ENCODE data around the gene LYST.

LYST gene

GRCh38 chr1:235749755-235750300 lies 116.9 kb downstream of the LYST start:
- no peak for DNase-seq

DNA sequence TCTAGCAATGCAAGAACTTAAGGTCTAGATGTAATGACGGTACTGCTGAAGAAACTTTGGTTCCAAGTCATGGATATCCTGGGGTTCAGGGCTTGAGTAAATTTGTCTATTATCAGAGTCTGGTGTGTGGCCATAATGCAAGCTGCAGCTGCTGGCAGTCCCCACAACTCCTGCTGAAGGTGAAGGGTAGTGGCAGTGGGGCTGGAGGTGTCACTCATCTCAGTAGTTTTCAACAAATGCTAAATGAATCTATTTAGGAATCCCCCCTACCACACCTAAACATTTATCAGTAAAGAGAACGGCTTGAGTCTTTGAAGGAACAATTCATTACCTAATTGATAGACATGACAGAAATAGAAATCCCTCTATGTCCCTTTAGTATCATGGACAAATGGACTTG lies 118.0 kb downstream of the LYST start:
- no peak for DNase-seq

DNA sequence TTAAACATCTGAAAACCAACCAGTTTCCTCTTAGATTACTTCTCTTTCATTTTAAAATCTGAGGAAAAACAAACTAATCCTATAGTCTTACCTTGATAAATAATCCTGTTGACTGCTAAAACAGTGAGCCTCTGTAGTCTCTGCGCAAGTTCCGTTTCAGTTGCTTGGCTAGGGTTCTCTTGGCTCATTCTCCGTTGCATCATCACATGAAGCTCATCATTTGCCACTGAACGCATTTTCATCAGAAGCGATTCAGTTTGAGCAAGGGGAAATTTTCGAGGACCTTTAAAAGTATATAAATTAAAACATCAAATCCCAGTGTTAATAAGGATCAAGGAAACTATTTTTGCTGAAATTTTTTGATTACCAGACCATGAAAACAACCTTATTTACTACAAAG lies 120.5 kb downstream of the LYST start:
- no peak for DNase-seq

- no peak for DNase-seq
Observed at GRCh38 chr1:235745503-235746136, 121.1 kb downstream of the LYST start.

GRCh38 chr1:235742914-235743599 lies 123.6 kb downstream of the LYST start:
- no peak for DNase-seq

- DNase-seq, result no peak
Observed at GRCh38 chr1:235741294-235741693, 125.4 kb downstream of the LYST start.

DNA sequence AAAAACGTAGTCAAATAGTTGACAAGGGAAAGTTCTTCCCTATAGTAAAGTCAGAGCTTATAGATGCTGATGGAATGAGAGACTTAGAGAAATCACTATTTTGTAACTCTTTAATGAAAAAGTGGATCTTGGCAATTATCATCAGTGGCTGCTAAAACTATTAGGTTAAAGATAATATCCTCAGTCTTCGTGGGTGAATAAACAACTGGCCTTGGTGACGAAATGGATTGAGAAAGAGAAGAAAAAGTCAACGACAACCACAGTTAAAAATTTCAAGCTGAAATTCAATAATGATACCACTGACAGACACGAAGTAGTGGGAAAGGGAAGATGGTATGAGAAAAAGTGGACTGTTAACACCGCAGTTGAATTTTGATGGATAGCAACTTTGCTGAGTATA lies 127.1 kb downstream of the LYST start:
- no peak for DNase-seq

GRCh38 chr1:235739124-235739523 lies 127.6 kb downstream of the LYST start:
- DNase-seq, result peak; percentile 70

GRCh38 chr1:235737751-235738150 lies 129.0 kb downstream of the LYST start:
- DNase-seq, result no peak

GRCh38 chr1:235736263-235736662 lies 130.4 kb downstream of the LYST start:
- DNase-seq, result peak; percentile 8

GRCh38 chr1:235735621-235736020 lies 131.1 kb downstream of the LYST start:
- DNase-seq, result no peak

DNA sequence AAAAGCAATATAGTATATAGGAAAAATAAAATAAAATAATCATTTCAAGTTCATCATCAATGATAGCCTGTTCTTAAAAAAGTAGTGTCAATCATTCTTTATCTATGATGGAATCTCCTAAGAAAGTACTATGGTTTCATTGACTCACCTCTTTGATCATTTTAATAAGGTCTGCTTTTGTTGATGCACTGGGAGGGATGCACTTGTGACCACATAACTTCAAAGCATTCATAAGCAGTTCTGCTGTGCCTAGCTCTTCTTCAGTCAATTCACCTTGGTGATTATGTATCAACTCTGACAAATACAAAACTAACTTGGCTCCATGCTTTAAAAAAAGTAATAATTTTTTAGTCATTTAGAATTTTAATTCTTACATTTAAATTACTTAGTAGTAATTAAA lies 132.4 kb downstream of the LYST start:
- DNase-seq, result peak; percentile 7

DNA sequence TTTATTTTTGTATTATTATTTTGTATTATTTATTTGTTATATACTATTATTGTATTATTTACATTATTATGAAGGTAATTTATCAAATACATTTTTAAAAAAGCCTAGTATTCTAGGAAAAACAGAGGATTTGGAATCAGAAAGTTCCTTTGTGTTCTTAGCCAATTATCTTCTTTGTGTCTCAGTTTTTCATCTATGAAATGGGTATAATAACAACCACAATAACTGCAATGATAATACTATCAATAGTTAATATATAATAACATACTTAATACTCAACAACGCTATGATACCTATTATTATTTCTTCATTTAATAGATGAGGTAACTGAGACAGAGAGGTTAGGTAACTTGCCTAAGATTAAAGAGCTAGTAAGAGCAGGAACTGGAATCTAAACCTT lies 136.7 kb downstream of the LYST start:
- DNase-seq, result no peak

DNA sequence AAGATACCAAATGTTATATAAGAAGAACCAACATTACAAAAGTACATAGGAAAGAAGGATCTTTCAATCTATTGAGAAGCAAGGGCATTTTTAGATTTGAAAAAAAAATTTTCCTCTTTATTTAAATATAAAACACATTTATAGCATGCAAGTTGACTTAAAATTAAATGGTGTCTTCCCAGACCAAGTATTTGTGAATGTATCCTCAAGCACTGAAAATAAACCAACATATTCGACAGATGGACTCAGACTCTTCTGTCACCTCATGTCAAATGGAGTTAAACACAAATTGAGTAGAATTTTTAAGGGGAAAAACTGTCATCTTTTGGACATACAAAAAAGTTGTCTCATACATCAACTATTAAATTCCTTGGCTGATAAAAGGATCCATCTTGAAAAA lies 140.1 kb downstream of the LYST start:
- no peak for DNase-seq

GRCh38 chr1:235725434-235725833 lies 141.3 kb downstream of the LYST start:
- DNase-seq, result no peak

GRCh38 chr1:235724730-235725129 lies 142.0 kb downstream of the LYST start:
- no peak for DNase-seq

- DNase-seq, result no peak
Observed at GRCh38 chr1:235722858-235723257, 143.8 kb downstream of the LYST start.

DNA sequence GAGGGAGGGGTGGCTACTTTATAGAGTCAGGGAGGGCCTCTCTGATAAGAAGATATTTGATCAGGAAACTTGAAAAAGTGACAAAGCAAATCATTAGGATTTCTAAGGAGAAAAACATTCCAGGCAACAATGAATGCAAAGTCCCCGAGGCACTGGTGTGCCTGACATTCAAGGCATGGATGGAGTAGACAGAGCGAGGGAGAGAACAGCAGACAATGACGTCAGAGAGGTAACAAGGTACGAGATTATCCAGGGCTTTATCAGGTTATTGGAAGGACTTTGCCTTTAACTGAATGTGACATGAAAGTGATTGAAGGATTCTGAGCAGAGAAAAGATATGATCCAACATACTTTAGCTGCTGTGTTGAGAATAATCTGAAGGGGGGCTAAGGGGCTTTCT lies 144.7 kb downstream of the LYST start:
- no peak for DNase-seq

DNA sequence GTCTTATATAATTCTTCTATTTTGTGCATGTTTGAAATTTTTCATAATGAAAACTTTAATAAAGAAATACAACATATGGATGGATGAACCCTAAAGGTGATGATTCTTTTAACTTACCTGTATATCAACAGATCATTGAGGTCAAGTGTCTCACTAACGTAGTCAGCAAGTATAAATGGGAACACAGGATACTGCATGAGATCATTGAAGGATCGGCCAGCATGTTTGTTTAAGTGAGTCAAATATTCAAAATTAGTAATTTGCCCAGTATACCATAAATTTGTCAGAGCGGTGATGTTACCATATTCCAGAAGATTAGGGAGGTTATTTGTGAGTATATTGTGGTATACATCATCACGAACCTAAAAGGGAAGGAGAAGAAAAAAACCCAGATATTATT lies 146.2 kb downstream of the LYST start:
- peak; percentile 89 for DNase-seq

DNA sequence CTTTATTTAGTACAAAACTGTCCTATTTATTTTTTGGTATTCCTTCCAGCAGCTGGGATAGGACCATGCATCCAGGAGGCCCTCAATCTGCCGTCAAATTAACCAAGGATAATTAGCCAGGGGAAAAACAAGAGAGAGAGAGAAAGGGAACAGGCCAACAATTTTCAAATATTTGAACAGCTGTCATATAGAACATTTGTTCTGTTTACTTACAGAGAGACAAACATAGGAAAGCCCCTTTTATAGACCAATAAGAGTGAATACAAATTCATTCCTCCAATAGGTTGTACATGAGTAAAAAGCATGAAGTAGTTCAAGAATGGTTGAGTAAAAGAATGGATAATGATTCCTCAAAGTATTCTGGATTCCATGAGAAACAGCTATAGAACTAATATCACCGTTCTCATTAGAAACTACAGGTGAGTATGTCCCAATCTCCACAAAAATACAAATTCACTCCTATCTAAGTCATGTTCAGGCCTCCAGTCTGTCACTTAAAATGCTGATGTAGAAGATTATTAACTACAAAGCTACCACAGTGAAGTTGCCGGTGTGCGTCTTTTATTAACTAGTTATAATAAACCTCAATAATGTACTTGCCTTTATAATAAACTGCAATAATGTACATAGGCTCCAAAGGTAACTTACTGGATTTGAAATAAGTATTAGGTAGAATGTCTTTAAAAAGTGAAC lies 152.4 kb downstream of the LYST start:
- peak; percentile 92 for DNase-seq

DNA sequence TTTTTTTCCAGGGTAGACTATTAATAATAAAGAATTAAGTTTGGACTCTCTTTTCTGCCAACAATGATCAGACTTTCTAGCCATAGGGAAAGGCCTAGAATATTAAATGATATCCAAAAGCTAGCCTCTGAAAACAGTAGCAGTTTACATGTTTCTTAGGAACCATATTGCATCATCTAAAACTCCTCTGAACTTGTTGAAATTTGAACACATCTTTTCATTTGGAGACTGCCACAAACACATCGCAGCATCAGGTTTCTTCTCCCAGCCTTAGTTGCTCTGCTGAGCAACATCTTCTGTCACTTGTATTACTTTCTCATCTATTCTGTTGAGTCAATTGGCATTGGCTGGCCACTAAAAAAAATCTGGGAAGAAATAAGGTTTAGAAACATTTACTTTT lies 153.9 kb downstream of the LYST start:
- peak; percentile 14 for DNase-seq

DNA sequence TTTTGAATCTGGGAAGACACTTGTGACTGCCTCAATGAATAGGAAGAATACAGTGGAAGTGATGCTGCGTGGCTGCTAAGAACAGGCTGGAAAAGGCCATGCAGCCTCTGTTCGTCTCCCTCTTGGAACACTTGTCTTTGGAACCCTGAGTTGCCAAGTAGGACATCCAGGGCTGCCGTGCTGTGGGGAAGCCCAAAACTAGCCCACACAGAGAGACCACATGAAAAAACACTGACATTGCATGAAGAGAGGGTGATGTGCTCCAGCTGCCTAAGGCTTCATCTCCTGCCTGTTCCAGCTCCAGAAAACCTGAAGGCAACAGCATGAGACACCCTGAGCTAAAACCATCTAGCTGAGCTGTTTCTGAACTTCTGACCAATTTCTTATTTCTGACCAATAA lies 156.0 kb downstream of the LYST start:
- DNase-seq, result peak; percentile 45

DNA sequence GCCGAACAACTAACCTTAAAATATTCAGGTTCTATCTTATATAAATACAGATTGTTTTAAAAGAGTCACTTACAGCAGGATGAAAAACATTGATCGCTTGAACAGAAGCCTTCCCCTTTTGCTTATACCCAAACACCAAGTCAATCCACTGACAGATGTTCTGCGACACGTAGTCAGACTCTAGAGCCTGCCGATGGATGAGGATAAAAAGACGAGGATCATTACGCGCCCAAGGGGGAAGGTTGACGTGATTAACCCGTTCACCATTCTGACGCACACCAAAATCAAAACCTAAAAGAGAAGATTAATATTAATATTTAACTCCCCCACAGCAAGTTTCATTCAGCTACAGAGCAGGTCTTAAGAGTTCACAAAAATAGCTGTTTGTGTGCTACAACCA lies 157.7 kb downstream of the LYST start:
- DNase-seq, result no peak

GRCh38 chr1:235708390-235708962 lies 158.2 kb downstream of the LYST start:
- peak; percentile 61 for DNase-seq

Measured in DMS53 (cell line).